ENCODE data around the gene COL27A1.
"Not testable (repeated sequence)": the region's sequence is repeated elsewhere in the genome, so short reads cannot be mapped to it uniquely, and the experiment has no call there.

DNA sequence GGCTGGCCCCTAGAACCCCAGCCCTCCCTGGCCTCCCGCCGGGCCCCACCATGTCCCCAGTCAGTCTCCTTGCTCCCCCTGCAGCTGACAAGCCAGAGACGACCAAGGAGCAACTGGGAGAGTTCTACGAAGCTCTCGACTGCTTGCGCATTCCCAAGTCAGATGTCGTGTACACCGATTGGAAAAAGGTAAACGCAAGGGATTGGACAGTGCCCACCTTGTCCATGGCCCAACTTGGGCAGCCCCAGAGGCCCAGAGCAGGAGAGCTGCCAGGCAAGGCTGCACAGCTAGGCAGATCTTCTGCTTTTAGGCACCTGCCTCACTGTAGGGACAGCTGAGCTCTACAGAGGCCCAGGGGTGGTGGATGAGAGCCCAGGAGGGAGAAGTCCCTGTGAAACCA, 169.6 kb downstream of the COL27A1 start:
- TF ChIP-seq, protein P1, sequence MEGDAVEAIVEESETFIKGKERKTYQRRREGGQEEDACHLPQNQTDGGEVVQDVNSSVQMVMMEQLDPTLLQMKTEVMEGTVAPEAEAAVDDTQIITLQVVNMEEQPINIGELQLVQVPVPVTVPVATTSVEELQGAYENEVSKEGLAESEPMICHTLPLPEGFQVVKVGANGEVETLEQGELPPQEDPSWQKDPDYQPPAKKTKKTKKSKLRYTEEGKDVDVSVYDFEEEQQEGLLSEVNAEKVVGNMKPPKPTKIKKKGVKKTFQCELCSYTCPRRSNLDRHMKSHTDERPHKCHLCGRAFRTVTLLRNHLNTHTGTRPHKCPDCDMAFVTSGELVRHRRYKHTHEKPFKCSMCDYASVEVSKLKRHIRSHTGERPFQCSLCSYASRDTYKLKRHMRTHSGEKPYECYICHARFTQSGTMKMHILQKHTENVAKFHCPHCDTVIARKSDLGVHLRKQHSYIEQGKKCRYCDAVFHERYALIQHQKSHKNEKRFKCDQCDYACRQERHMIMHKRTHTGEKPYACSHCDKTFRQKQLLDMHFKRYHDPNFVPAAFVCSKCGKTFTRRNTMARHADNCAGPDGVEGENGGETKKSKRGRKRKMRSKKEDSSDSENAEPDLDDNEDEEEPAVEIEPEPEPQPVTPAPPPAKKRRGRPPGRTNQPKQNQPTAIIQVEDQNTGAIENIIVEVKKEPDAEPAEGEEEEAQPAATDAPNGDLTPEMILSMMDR (IDR thresholded peaks at IDR 0.05), result not testable (repeated sequence)
- TF ChIP-seq EZH2 (IDR thresholded peaks at IDR 0.05; ENCODE audit: borderline replicate concordance, insufficient read depth, low read depth, low read length, poor library complexity, severe bottlenecking), result not testable (repeated sequence)
